Activated CD4-positive, alpha-beta T cell treated with anti-CD3 and anti-CD28 coated beads, Interleukin-2, amount 10 ng/mL, durations not matched to agents 24 days and 14 days (primary cell): ENCODE measurements around the gene ACAD10. TPM values are rescaled to one million over a fixed set of nuclear protein-coding genes. Genes with fewer than 3 reads are reported as not detected.

Source experiments
- DNase-seq: peaks from one replicate; pipeline ENCODE4 v3.0.0; 2022
- H3K27ac Mint-ChIP-seq: one replicate; pipeline ENCODE4 v1.8.0; 2022; ENCODE audit warnings: mild to moderate bottlenecking, mixed read lengths
- H3K27me3 Mint-ChIP-seq: one replicate; pipeline ENCODE4 v1.8.0; 2022; ENCODE audit warnings: mixed read lengths
- H3K36me3 Mint-ChIP-seq: one replicate; pipeline ENCODE4 v1.8.0; 2022; ENCODE audit warnings: low read depth, mild to moderate bottlenecking, mixed read lengths
- H3K4me1 Mint-ChIP-seq: one replicate; pipeline ENCODE4 v1.8.0; 2021; ENCODE audit warnings: mixed read lengths
- H3K4me3 Mint-ChIP-seq: one replicate; pipeline ENCODE4 v1.8.0; 2022; ENCODE audit warnings: mild to moderate bottlenecking, moderate library complexity, mixed read lengths
- H3K9me3 Mint-ChIP-seq: one replicate; pipeline ENCODE4 v1.8.0; 2021; ENCODE audit warnings: mixed read lengths
- intact Hi-C: fragments of 100-400 bp; cut with micrococcal nuclease; formaldehyde crosslinking; loops from one replicate; pipeline ENCODE4 v1.15.1; 2023
- total RNA-seq: library from RNA; stranded (reverse); gene quantifications from 2 replicates; pipeline ENCODE4 v1.2.3, GENCODE V29; 2022

Gene ACAD10
- total RNA-seq, 1 donor from 2014 or later, result 28.6 TPM

GRCh38 chr12:111764120-111764821 lies 78.4 kb downstream of the ACAD10 start:
- H3K4me3 Mint-ChIP-seq, result no peak overlapping the region
- peaks cover 36% of the 10 kb centered on the region for H3K27me3 Mint-ChIP-seq
- H3K36me3 Mint-ChIP-seq, result peaks cover 2% of the 10 kb centered on the region
- intact Hi-C loops, result no loop called here
- H3K27ac Mint-ChIP-seq, result no peak overlapping the region
- no peak for DNase-seq
- peaks cover 10% of the 10 kb centered on the region for H3K4me1 Mint-ChIP-seq
- H3K9me3 Mint-ChIP-seq, result no peaks in the 10 kb centered on the region

GRCh38 chr12:111766608-111767361 lies 80.9 kb downstream of the ACAD10 start, which contains the start of gene ALDH2:
TSS of gene ALDH2 (plus strand) at chr12:111766933. CDS start at chr12:111766983, 50 bp downstream.
- peak; percentile 77 for DNase-seq
- Mint-ChIP-seq H3K36me3 (peaks cover 2% of the 10 kb centered on the region), H3K4me3 (peak within 1 kb of the TSS; percentile 82), H3K9me3 (no peaks in the 10 kb centered on the region), H3K27ac (no peak within 1 kb of the TSS), H3K4me1 (peaks cover 8% of the 10 kb centered on the region), H3K27me3 (peaks cover 39% of the 10 kb centered on the region)
- intact Hi-C loops, result loop anchor here (5.0 kb wide), 1 partner anchor 46 kb away; no protein-coding TSS in a partner anchor

GRCh38 chr12:111767362-111768158 lies 81.7 kb downstream of the ACAD10 start:
- no peak for DNase-seq
- H3K4me1 Mint-ChIP-seq, result peaks cover 8% of the 10 kb centered on the region
- peaks cover 2% of the 10 kb centered on the region for H3K36me3 Mint-ChIP-seq
- H3K27me3 Mint-ChIP-seq, result peaks cover 38% of the 10 kb centered on the region
- H3K4me3 Mint-ChIP-seq, result peak overlapping the region; percentile 78
- H3K9me3 Mint-ChIP-seq, result no peaks in the 10 kb centered on the region
- intact Hi-C loops, result loop anchor here (5.0 kb wide), 1 partner anchor 45 kb away; no protein-coding TSS in a partner anchor
- no peak overlapping the region for H3K27ac Mint-ChIP-seq

GRCh38 chr12:111768159-111768895 lies 82.5 kb downstream of the ACAD10 start:
- Mint-ChIP-seq H3K36me3 (peaks cover 2% of the 10 kb centered on the region), H3K4me3 (no peak overlapping the region), H3K27ac (no peak overlapping the region), H3K4me1 (peaks cover 8% of the 10 kb centered on the region), H3K27me3 (peaks cover 34% of the 10 kb centered on the region), H3K9me3 (no peaks in the 10 kb centered on the region)
- no peak for DNase-seq
- intact Hi-C loops, result loop anchor here (5.0 kb wide), 1 partner anchor 44 kb away; no protein-coding TSS in a partner anchor

GRCh38 chr12:111769599-111769998 lies 83.7 kb downstream of the ACAD10 start:
- Mint-ChIP-seq H3K4me3 (no peak overlapping the region), H3K36me3 (peaks cover 2% of the 10 kb centered on the region), H3K27me3 (peaks cover 26% of the 10 kb centered on the region), H3K4me1 (peaks cover 8% of the 10 kb centered on the region), H3K9me3 (no peaks in the 10 kb centered on the region), H3K27ac (no peak overlapping the region)
- intact Hi-C loops, result loop anchor here (5.0 kb wide), 1 partner anchor 43 kb away; no protein-coding TSS in a partner anchor
- DNase-seq, result no peak

- Mint-ChIP-seq H3K36me3 (no peaks in the 10 kb centered on the region), H3K4me1 (peaks cover 2% of the 10 kb centered on the region), H3K27me3 (peaks cover 14% of the 10 kb centered on the region), H3K4me3 (no peak overlapping the region), H3K9me3 (no peaks in the 10 kb centered on the region), H3K27ac (no peak overlapping the region)
- no peak for DNase-seq
- intact Hi-C loops, result no loop called here
Observed at GRCh38 chr12:111773801-111774551, 88.1 kb downstream of the ACAD10 start.

GRCh38 chr12:111775205-111776193 lies 89.6 kb downstream of the ACAD10 start:
- peaks cover 2% of the 10 kb centered on the region for H3K4me1 Mint-ChIP-seq

GRCh38 chr12:111776836-111777344 lies 91.0 kb downstream of the ACAD10 start:
- Mint-ChIP-seq H3K9me3 (no peaks in the 10 kb centered on the region), H3K27me3 (peaks cover 8% of the 10 kb centered on the region), H3K27ac (no peak overlapping the region), H3K36me3 (no peaks in the 10 kb centered on the region), H3K4me3 (no peak overlapping the region), H3K4me1 (peaks cover 2% of the 10 kb centered on the region)
- intact Hi-C loops, result no loop called here
- no peak for DNase-seq

More at GRCh38 chr12:111775205-111776193, 89.6 kb downstream of the ACAD10 start:
- H3K27ac Mint-ChIP-seq, result no peak overlapping the region
- H3K4me3 Mint-ChIP-seq, result peak overlapping the region; percentile 5
- peaks cover 8% of the 10 kb centered on the region for H3K27me3 Mint-ChIP-seq
- DNase-seq, result no peak
- intact Hi-C loops, result no loop called here
- no peaks in the 10 kb centered on the region for H3K9me3 Mint-ChIP-seq
- no peaks in the 10 kb centered on the region for H3K36me3 Mint-ChIP-seq

- intact Hi-C loops, result no loop called here
- H3K9me3 Mint-ChIP-seq, result no peaks in the 10 kb centered on the region
- peaks cover 2% of the 10 kb centered on the region for H3K4me1 Mint-ChIP-seq
Observed at GRCh38 chr12:111777345-111778045, 91.6 kb downstream of the ACAD10 start.

GRCh38 chr12:111780166-111780565 lies 94.3 kb downstream of the ACAD10 start:
- H3K27me3 Mint-ChIP-seq, result peaks cover 11% of the 10 kb centered on the region

More at GRCh38 chr12:111777345-111778045, 91.6 kb downstream of the ACAD10 start:
- Mint-ChIP-seq H3K27ac (no peak overlapping the region), H3K27me3 (peaks cover 8% of the 10 kb centered on the region), H3K36me3 (no peaks in the 10 kb centered on the region), H3K4me3 (no peak overlapping the region)
- no peak for DNase-seq

GRCh38 chr12:111780615-111781014 lies 94.8 kb downstream of the ACAD10 start:
- H3K27ac Mint-ChIP-seq, result no peak overlapping the region

More at GRCh38 chr12:111780166-111780565, 94.3 kb downstream of the ACAD10 start:
- H3K9me3 Mint-ChIP-seq, result no peaks in the 10 kb centered on the region
- peaks cover 2% of the 10 kb centered on the region for H3K4me1 Mint-ChIP-seq
- no peaks in the 10 kb centered on the region for H3K36me3 Mint-ChIP-seq
- intact Hi-C loops, result no loop called here
- no peak overlapping the region for H3K4me3 Mint-ChIP-seq
- H3K27ac Mint-ChIP-seq, result no peak overlapping the region
- DNase-seq, result no peak

More at GRCh38 chr12:111780615-111781014, 94.8 kb downstream of the ACAD10 start:
- DNase-seq, result no peak
- intact Hi-C loops, result no loop called here
- peaks cover 9% of the 10 kb centered on the region for H3K27me3 Mint-ChIP-seq
- no peaks in the 10 kb centered on the region for H3K36me3 Mint-ChIP-seq
- H3K4me3 Mint-ChIP-seq, result no peak overlapping the region
- H3K4me1 Mint-ChIP-seq, result peaks cover 1% of the 10 kb centered on the region
- no peaks in the 10 kb centered on the region for H3K9me3 Mint-ChIP-seq
